PC-9 (cell line): Measurements from ENCODE around the gene C1orf21.

Source experiments
- EZH2 ChIP-seq: fragments of 200-600 bp; sonication (generic); IDR thresholded peaks from 2 replicates; pipeline ENCODE4 v1.8.0; 2017; ENCODE audit warnings: antibody characterized with exemption, low read depth
- TF ChIP-seq, protein P1 (sequence below): fragments of 200-600 bp; sonication (generic); conservative IDR thresholded peaks from 2 replicates; pipeline ENCODE4 v1.6.1; 2017; ENCODE audit warnings: mixed run types, antibody characterized with exemption, mild to moderate bottlenecking, moderate library complexity

DNA sequence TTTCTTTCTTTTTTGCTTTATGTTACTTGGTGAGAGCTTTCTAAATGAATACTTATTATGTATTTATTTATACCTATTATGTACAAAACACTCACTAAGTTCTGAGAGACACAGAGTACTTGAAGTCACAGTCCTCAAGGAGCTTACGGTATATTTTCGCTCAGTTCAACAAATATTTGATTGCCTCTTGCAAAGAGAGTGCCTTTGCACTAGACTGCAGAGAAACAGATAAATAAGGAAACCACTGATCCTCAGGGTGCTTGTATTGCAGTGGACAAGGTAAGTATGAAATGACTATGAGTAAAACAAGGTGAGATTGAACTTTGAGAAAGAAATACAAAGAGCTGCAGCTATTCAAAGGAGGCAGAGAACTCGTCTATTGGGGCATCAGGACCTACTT is 123.3 kb downstream of the C1orf21 start:
- TF ChIP-seq, protein P1, sequence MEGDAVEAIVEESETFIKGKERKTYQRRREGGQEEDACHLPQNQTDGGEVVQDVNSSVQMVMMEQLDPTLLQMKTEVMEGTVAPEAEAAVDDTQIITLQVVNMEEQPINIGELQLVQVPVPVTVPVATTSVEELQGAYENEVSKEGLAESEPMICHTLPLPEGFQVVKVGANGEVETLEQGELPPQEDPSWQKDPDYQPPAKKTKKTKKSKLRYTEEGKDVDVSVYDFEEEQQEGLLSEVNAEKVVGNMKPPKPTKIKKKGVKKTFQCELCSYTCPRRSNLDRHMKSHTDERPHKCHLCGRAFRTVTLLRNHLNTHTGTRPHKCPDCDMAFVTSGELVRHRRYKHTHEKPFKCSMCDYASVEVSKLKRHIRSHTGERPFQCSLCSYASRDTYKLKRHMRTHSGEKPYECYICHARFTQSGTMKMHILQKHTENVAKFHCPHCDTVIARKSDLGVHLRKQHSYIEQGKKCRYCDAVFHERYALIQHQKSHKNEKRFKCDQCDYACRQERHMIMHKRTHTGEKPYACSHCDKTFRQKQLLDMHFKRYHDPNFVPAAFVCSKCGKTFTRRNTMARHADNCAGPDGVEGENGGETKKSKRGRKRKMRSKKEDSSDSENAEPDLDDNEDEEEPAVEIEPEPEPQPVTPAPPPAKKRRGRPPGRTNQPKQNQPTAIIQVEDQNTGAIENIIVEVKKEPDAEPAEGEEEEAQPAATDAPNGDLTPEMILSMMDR, result no peak
- TF ChIP-seq EZH2, result no peak
